DND-41 (cell line): Measurements from ENCODE around the gene PPFIA2.

Experiments
- EZH2 ChIP-seq: IDR thresholded peaks from 3 replicates; pipeline ENCODE4 v1.6.1; 2012; ENCODE audit warnings: borderline replicate concordance, low read depth, mild to moderate bottlenecking, moderate library complexity, low read length, inconsistent platforms; ENCODE audit not compliant: severe bottlenecking
- TF ChIP-seq, protein P1 (sequence below): IDR thresholded peaks from 2 replicates; pipeline ENCODE4 v1.5.1; 2012; ENCODE audit warnings: borderline replicate concordance, low read length, moderate library complexity, mild to moderate bottlenecking; ENCODE audit not compliant: poor library complexity, severe bottlenecking; ENCODE audit errors: extremely low read depth

DNA sequence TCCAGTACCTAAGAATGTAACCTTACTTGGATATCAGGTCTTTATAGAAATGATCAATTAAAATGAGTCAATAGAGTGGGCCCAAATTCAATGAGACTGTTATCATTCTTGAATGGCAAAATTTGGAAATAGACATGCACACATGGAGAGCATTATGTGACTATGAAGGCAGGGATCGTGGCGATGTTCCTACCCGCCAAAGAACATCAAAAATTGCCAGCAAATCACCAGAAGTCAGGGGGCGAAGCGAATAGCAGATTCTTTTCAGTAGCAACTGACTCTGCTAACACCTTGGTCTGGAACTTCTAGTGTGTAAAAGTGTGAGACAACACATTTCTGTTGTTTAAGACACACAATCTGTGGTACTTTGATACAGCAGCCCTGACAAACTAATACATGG, 488.8 kb downstream of the PPFIA2 start:
- TF ChIP-seq, protein P1, sequence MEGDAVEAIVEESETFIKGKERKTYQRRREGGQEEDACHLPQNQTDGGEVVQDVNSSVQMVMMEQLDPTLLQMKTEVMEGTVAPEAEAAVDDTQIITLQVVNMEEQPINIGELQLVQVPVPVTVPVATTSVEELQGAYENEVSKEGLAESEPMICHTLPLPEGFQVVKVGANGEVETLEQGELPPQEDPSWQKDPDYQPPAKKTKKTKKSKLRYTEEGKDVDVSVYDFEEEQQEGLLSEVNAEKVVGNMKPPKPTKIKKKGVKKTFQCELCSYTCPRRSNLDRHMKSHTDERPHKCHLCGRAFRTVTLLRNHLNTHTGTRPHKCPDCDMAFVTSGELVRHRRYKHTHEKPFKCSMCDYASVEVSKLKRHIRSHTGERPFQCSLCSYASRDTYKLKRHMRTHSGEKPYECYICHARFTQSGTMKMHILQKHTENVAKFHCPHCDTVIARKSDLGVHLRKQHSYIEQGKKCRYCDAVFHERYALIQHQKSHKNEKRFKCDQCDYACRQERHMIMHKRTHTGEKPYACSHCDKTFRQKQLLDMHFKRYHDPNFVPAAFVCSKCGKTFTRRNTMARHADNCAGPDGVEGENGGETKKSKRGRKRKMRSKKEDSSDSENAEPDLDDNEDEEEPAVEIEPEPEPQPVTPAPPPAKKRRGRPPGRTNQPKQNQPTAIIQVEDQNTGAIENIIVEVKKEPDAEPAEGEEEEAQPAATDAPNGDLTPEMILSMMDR, result no peak
- TF ChIP-seq EZH2, result no peak
